H1 (cell line): Measurements from ENCODE around the gene GATA1. TPM values are rescaled to one million over a fixed set of nuclear protein-coding genes. Genes with fewer than 3 reads are reported as not detected.

ENCODE experiments used
- CTCF ChIA-PET: fragments of 300-600 bp; sonication (Branson Sonifier 250); formaldehyde crosslinking; loops from one replicate; lab custom pipeline; 2021; ENCODE audit not compliant: partially characterized antibody; lab: Charles Lee
- POLR2A ChIA-PET: fragments of 300-600 bp; sonication (Branson Sonifier 250); formaldehyde crosslinking; loops from one replicate; lab custom pipeline; 2021; ENCODE audit warnings: inconsistent platforms; ENCODE audit not compliant: partially characterized antibody; lab: Charles Lee
- DNase-seq, 2 experiments: peaks; one replicate each; pipeline versions ENCODE4 v3.0.0 to v3.0.0-alpha.2; 2010 to 2022; ENCODE audit warnings: low spot score in 2 of 2, low read depth in 1 of 2, mixed read lengths in 1 of 2
- FAIRE-seq: peaks from 2 replicates; lab custom pipeline; 2011; peaks lifted over from hg19 to GRCh38; lab: Jason Lieb, UNC
- H2AFZ ChIP-seq: 2 replicates; pipeline ENCODE4 v1.8.1; 2012; ENCODE audit warnings: low read length, inconsistent platforms
- H2AK5ac ChIP-seq: 2 replicates; pipeline ENCODE4 v1.6.1; 2013; ENCODE audit warnings: low read depth, low read length
- H2BK120ac ChIP-seq: replicated peaks from 2 replicates; pipeline ENCODE3; 2013; ENCODE audit warnings: low read depth, low read length, inconsistent platforms
- H2BK12ac ChIP-seq: 2 replicates; pipeline ENCODE4 v1.6.1; 2013; ENCODE audit warnings: low read depth, low read length
- H2BK15ac ChIP-seq: 2 replicates; pipeline ENCODE4 v1.6.1; 2013; ENCODE audit warnings: low read length
- H2BK20ac ChIP-seq: 2 replicates; pipeline ENCODE4 v1.6.1; 2013; ENCODE audit warnings: low read length
- H2BK5ac ChIP-seq: 2 replicates; pipeline ENCODE4 v1.6.1; 2013; ENCODE audit warnings: low read depth, low read length
- H3K14ac ChIP-seq: 2 replicates; pipeline ENCODE4 v1.6.1; 2013; ENCODE audit warnings: inconsistent platforms; ENCODE audit not compliant: insufficient read length
- H3K18ac ChIP-seq: 2 replicates; pipeline ENCODE4 v1.6.1; 2013; ENCODE audit warnings: low read length; ENCODE audit errors: extremely low read depth
- H3K23ac ChIP-seq: 2 replicates; pipeline ENCODE4 v1.6.1; 2013; ENCODE audit warnings: inconsistent platforms; ENCODE audit not compliant: insufficient read length
- H3K23me2 ChIP-seq: 2 replicates; pipeline ENCODE4 v1.6.1; 2013; ENCODE audit warnings: low read depth, low read length
- H3K27ac ChIP-seq: 2 replicates; pipeline ENCODE4 v1.6.1; 2011; ENCODE audit warnings: low read depth, low read length, inconsistent platforms
- H3K27me3 ChIP-seq, 4 experiments: replicated peaks in 1 of 4; 1 replicate in 1 of 4; 2 replicates in 3 of 4; pipeline versions ENCODE4 v1.6.1 to v1.8.1; 2011 to 2013; ENCODE audit warnings: low read length in 3 of 4, mild to moderate bottlenecking in 3 of 4, inconsistent platforms in 2 of 4, mixed read lengths in 2 of 4, moderate library complexity in 1 of 4; ENCODE audit not compliant: control insufficient read depth in 3 of 4, insufficient read depth in 3 of 4; ENCODE audit errors: extremely low read depth in 1 of 4
- H3K36me3 ChIP-seq, 4 experiments: 2 replicates each; pipeline versions ENCODE4 v1.6.1 to v1.8.1; 2011 to 2013; ENCODE audit warnings: mild to moderate bottlenecking in 4 of 4, low read length in 3 of 4, moderate library complexity in 2 of 4, control low read depth in 1 of 4, inconsistent platforms in 1 of 4; ENCODE audit not compliant: insufficient read depth in 4 of 4, control insufficient read depth in 2 of 4
- H3K4ac ChIP-seq: replicated peaks from 2 replicates; pipeline ENCODE3; 2013; ENCODE audit warnings: low read length, low read depth, mixed read lengths, inconsistent platforms; ENCODE audit not compliant: insufficient read length
- H3K4me1 ChIP-seq, 4 experiments: replicated peaks in 1 of 4; 1 replicate in 1 of 4; 2 replicates in 3 of 4; pipeline versions ENCODE4 v1.6.1 to v1.8.1; 2011 to 2013; ENCODE audit warnings: low read length in 3 of 4, inconsistent platforms in 2 of 4, mixed read lengths in 1 of 4; ENCODE audit not compliant: insufficient read depth in 4 of 4, control insufficient read depth in 3 of 4
- H3K4me2 ChIP-seq, 2 experiments: 2 replicates each; pipeline versions ENCODE4 v1.6.1 to v1.8.1; 2011 to 2013; ENCODE audit warnings: low read depth in 2 of 2, low read length in 2 of 2, control low read depth in 1 of 2, inconsistent platforms in 1 of 2, mild to moderate bottlenecking in 1 of 2; ENCODE audit not compliant: insufficient read depth in 1 of 2
- H3K4me3 ChIP-seq, 4 experiments: fragments of 200-600, 300-600 bp in 1 of 4; sonication (generic), shearing (Covaris generic), sonication (Bioruptor Twin) in 1 of 4; 2 replicates each; pipeline versions ENCODE4 v1.5.1 to v1.8.1; 2011 to 2016; ENCODE audit warnings: low read length in 4 of 4, low read depth in 3 of 4, control low read depth in 2 of 4, inconsistent platforms in 2 of 4, mild to moderate bottlenecking in 2 of 4, mixed read lengths in 1 of 4, moderate library complexity in 1 of 4; ENCODE audit not compliant: insufficient read depth in 2 of 4; ENCODE audit errors: extremely low read depth in 1 of 4
- H3K56ac ChIP-seq: replicated peaks from 2 replicates; pipeline ENCODE3; 2013; ENCODE audit warnings: low read depth, mild to moderate bottlenecking, mixed read lengths, low read length, inconsistent platforms; ENCODE audit not compliant: insufficient read length
- H3K79me1 ChIP-seq: 2 replicates; pipeline ENCODE4 v1.6.1; 2013; ENCODE audit warnings: low read depth, low read length, control low read depth
- H3K79me2 ChIP-seq, 2 experiments: 2 replicates each; pipeline versions ENCODE4 v1.6.1 to v1.8.1; 2012 to 2013; ENCODE audit warnings: low read length in 2 of 2, mild to moderate bottlenecking in 2 of 2, inconsistent platforms in 1 of 2; ENCODE audit not compliant: insufficient read depth in 2 of 2, control insufficient read depth in 1 of 2
- H3K9ac ChIP-seq, 4 experiments: replicated peaks in 1 of 4; 1 replicate in 1 of 4; 2 replicates in 3 of 4; pipeline versions ENCODE4 v1.6.1 to v1.8.1; 2011 to 2013; ENCODE audit warnings: low read depth in 3 of 4, low read length in 3 of 4, control low read depth in 2 of 4, mild to moderate bottlenecking in 2 of 4, moderate library complexity in 2 of 4, inconsistent platforms in 1 of 4; ENCODE audit errors: extremely low read depth in 1 of 4
- H3K9me3 ChIP-seq, 2 experiments: 2 replicates each; pipeline versions ENCODE4 v1.6.1 to v1.8.1; 2012 to 2013; ENCODE audit warnings: mild to moderate bottlenecking in 2 of 2, moderate library complexity in 2 of 2, control low read depth in 1 of 2, inconsistent platforms in 1 of 2, low read depth in 1 of 2, low read length in 1 of 2, mixed read lengths in 1 of 2; ENCODE audit not compliant: insufficient read depth in 2 of 2
- H4K20me1 ChIP-seq, 2 experiments: replicated peaks in 1 of 2; 2 replicates each; pipeline versions ENCODE3 to v1.8.1; 2011 to 2013; ENCODE audit warnings: inconsistent platforms in 2 of 2, low read length in 2 of 2, mild to moderate bottlenecking in 1 of 2; ENCODE audit not compliant: insufficient read depth in 2 of 2, control insufficient read depth in 1 of 2
- H4K5ac ChIP-seq: 2 replicates; pipeline ENCODE4 v1.6.1; 2013; ENCODE audit warnings: low read length, low read depth, mixed read lengths, inconsistent platforms; ENCODE audit not compliant: insufficient read length
- H4K8ac ChIP-seq: 2 replicates; pipeline ENCODE4 v1.8.0; 2013; ENCODE audit warnings: mild to moderate bottlenecking, moderate library complexity, low read length, inconsistent platforms; ENCODE audit not compliant: insufficient read depth; ENCODE audit errors: extremely low read depth
- H4K91ac ChIP-seq: replicated peaks from 2 replicates; pipeline ENCODE3; 2013; ENCODE audit warnings: low read length, mixed read lengths, inconsistent platforms; ENCODE audit not compliant: insufficient read length
- BACH1 ChIP-seq: IDR thresholded peaks from 2 replicates; pipeline ENCODE4 v1.6.1; 2012; ENCODE audit warnings: low read length, improper control_type of control experiment
- CHD1 ChIP-seq: IDR thresholded peaks from 2 replicates; pipeline ENCODE4 v1.6.1; 2012; ENCODE audit warnings: low read depth, low read length, improper control_type of control experiment
- FOSL1 ChIP-seq: IDR thresholded peaks from 2 replicates; pipeline ENCODE4 v1.6.1; 2011; ENCODE audit warnings: mild to moderate bottlenecking, low read depth, low read length, moderate library complexity; ENCODE audit not compliant: insufficient read depth
- WGBS, 2 experiments: shearing (Covaris generic) in 1 of 2; methylation state at CpG; one replicate each; pipeline versions ENCODE4 v1.1.6 to v1.1.7; 2013 to 2015; ENCODE audit warnings: low lambda C conversion rate in 2 of 2, mixed read lengths in 2 of 2, inconsistent platforms in 1 of 2, low coverage in 1 of 2, missing lambda C conversion rate in 1 of 2; ENCODE audit not compliant: insufficient replicate concordance in 2 of 2, insufficient coverage in 1 of 2, insufficient read length in 1 of 2; ENCODE audit errors: extremely low coverage in 1 of 2, missing lambda C conversion rate in 1 of 2; 5-methylcytosine and 5-hydroxymethylcytosine counted together
- polyA plus RNA-seq, 7 experiments: library from polyadenylated mRNA; depleted of rRNA in 3 of 7; stranded (reverse) in 5 of 7; unstranded in 2 of 7; fragments of >200 nt in 5 of 7; fragments of 200-250 nt in 2 of 7; gene quantifications; 1 replicate in 5 of 7; 2 replicates in 1 of 7; 4 replicates in 1 of 7; pipeline versions ENCODE4 v1.2.1 to v1.2.3, GENCODE V29; 2011 to 2013; ENCODE audit warnings: missing spikeins in 2 of 7, mixed read lengths in 2 of 7
- total RNA-seq: library from RNA; stranded (reverse); fragmentation: NEBNext Ultra II Directional; extraction: Animal tissue kit (Norgen Biotek cat#: 25700); gene quantifications from 2 replicates; pipeline ENCODE4 v1.2.1, GENCODE V29; 2021

GATA1 gene
- total and polyA plus RNA-seq, 2 of the 8 experiments (the other 6 are each of a cell fraction or from before 2014, with no cell fraction given) = 0.05 TPM; not detected in 1

- Histone ChIP-seq H4K91ac (no peak overlapping the region), H3K4ac (no peak overlapping the region), H2BK12ac (no peak overlapping the region), H3K18ac (no peak overlapping the region)
- WGBS, 2 experiments = 88% methylated on average over 3 of the region's 8 CpGs; no CpG with 5 or more reads in 1 of the 2 experiments
- POLR2A ChIA-PET = interaction anchor here (1.0 to 2.2 kb wide), 3 partner anchors 9 to 21 kb away, joined by 4 to 8 read pairs (median 4); partner anchors contain the start of genes ERAS and PCSK1N
- TF ChIP-seq CHD1 (no peak), FOSL1 (no peak), BACH1 (no peak)
- TF ChIP-seq, all 59 proteins: peak for 0
- Histone ChIP-seq H4K5ac (no peak overlapping the region), H3K14ac (no peak overlapping the region), H3K27me3 (no peaks in the 10 kb centered on the region), H3K27ac (no peak overlapping the region), H2BK15ac (no peak overlapping the region), H3K36me3 (peaks cover 0 to 5% (median under 1%) of the 10 kb centered on the region in 4 experiments; a peak in 1 of 8 replicates), H3K23me2 (no peaks in the 10 kb centered on the region), H2BK20ac (no peak overlapping the region), H2AK5ac (no peak overlapping the region), H4K20me1 (peaks cover 0 to 2% of the 10 kb centered on the region in 2 experiments), H2AFZ (no peak overlapping the region), H3K23ac (no peak overlapping the region), H3K4me2 (no peak overlapping the region), H3K4me1 (no peaks in the 10 kb centered on the region), H3K79me2 (no peaks in the 10 kb centered on the region), H3K4me3 (no peak overlapping the region), H3K9me3 (no peaks in the 10 kb centered on the region), H2BK120ac (no peak overlapping the region), H4K8ac (no peak overlapping the region), H3K56ac (no peak overlapping the region), H2BK5ac (no peak overlapping the region), H3K9ac (no peak overlapping the region), H3K79me1 (no peaks in the 10 kb centered on the region)
- DNase-seq = no peak
- FAIRE-seq = no peak
- CTCF ChIA-PET = no interaction called here
These were observed 28.9 kb downstream of the GATA1 start for GRCh38 chrX:48815266-48815665.
